Thoracic aorta (tissue), 2 donors: ENCODE data around the gene SLC46A2. TPM values are rescaled to one million over a fixed set of nuclear protein-coding genes. Genes with fewer than 3 reads are reported as not detected.

ENCODE experiments used
- ATAC-seq: fragments of 150-250 bp; one replicate; pipeline ENCODE4 v1.8.0; 2017; ENCODE audit warnings: low read depth; ENCODE audit not compliant: insufficient number of reproducible peaks, low FRiP score
- DNase-seq: peaks from one replicate; pipeline ENCODE4 v3.0.0-alpha.2; 2020; ENCODE audit warnings: low spot score
- H3K27ac ChIP-seq, 2 donors: fragments of 200-600 bp; sonication (generic); 1 replicate in 1 of 2; 2 replicates in 1 of 2; pipeline ENCODE4 v1.5.1; 2016; ENCODE audit warnings: mild to moderate bottlenecking in 2 of 2, moderate library complexity in 2 of 2
- H3K27me3 ChIP-seq: fragments of 200-600 bp; sonication (generic); replicated peaks from 2 replicates; pipeline ENCODE4 v1.6.0; 2016; ENCODE audit warnings: mild to moderate bottlenecking; ENCODE audit not compliant: insufficient read depth
- H3K36me3 ChIP-seq: fragments of 200-600 bp; sonication (generic); one replicate; pipeline ENCODE4 v1.5.1; 2016
- H3K4me1 ChIP-seq, 2 donors: fragments of 200-600 bp; sonication (generic); 1 replicate in 1 of 2; 2 replicates in 1 of 2; pipeline versions ENCODE4 v1.5.1 to v1.6.0; 2016; ENCODE audit warnings: low read depth in 2 of 2, mild to moderate bottlenecking in 1 of 2; ENCODE audit not compliant: control insufficient read depth in 1 of 2
- H3K4me3 ChIP-seq: fragments of 200-600 bp; sonication (generic); 2 replicates; pipeline ENCODE4 v1.5.1; 2016; ENCODE audit warnings: mild to moderate bottlenecking
- H3K9me3 ChIP-seq: fragments of 200-600 bp; sonication (generic); 2 replicates; pipeline ENCODE4 v1.5.1; 2016
- CTCF ChIP-seq: fragments of 200-600 bp; sonication (generic); IDR thresholded peaks from one replicate; pipeline ENCODE4 v1.5.1; 2019; ENCODE audit warnings: antibody characterized with exemption
- total RNA-seq, 2 donors: library from RNA; depleted of rRNA; stranded (reverse); fragments of >200 nt; gene quantifications; one replicate each; pipeline versions ENCODE4 v1.1.0 to v1.2.3, GENCODE V29; 2016

Gene SLC46A2
- total RNA-seq, 2 donors from 2014 or later = 2.0 to 2.7 TPM

- Histone ChIP-seq H3K4me3 (no peak overlapping the region), H3K27ac (no peak overlapping the region), H3K27me3 (no peaks in the 10 kb centered on the region), H3K9me3 (no peaks in the 10 kb centered on the region), H3K4me1 (no peaks in the 10 kb centered on the region), H3K36me3 (peaks cover 14% of the 10 kb centered on the region)
- DNase-seq (no peak), ATAC-seq (no peak)
- TF ChIP-seq CTCF = no peak
Observed at GRCh38 chr9:112866662-112867274, 23.9 kb downstream of the SLC46A2 start.

GRCh38 chr9:112864982-112865381 is 25.7 kb downstream of the SLC46A2 start:
- TF ChIP-seq CTCF = no peak
- no peak for ATAC-seq
- Histone ChIP-seq H3K4me3 (no peak overlapping the region), H3K27me3 (no peaks in the 10 kb centered on the region), H3K9me3 (no peaks in the 10 kb centered on the region), H3K36me3 (peaks cover 10% of the 10 kb centered on the region), H3K4me1 (peaks cover 0 to 4% of the 10 kb centered on the region in 2 donors), H3K27ac (no peak overlapping the region)
- DNase-seq = no peak

- no peak for ATAC-seq
- Histone ChIP-seq H3K9me3 (no peaks in the 10 kb centered on the region), H3K4me3 (no peak overlapping the region), H3K27me3 (no peaks in the 10 kb centered on the region), H3K27ac (no peak overlapping the region), H3K36me3 (peaks cover 7% of the 10 kb centered on the region), H3K4me1 (peaks cover 0 to 9% of the 10 kb centered on the region in 2 donors)
- no peak for TF ChIP-seq CTCF
- no peak for DNase-seq
Observed at GRCh38 chr9:112864403-112864802, 26.3 kb downstream of the SLC46A2 start.

- ATAC-seq (no peak), DNase-seq (no peak)
- no peak for TF ChIP-seq CTCF
- H3K9me3 ChIP-seq = no peaks in the 10 kb centered on the region
- peaks cover 0 to 9% of the 10 kb centered on the region in 2 donors for H3K4me1 ChIP-seq
- H3K27ac ChIP-seq = no peak overlapping the region
- H3K4me3 ChIP-seq = no peak overlapping the region
- H3K36me3 ChIP-seq = peaks cover 3% of the 10 kb centered on the region
- no peaks in the 10 kb centered on the region for H3K27me3 ChIP-seq
Observed at GRCh38 chr9:112863746-112864145, 26.9 kb downstream of the SLC46A2 start.

GRCh38 chr9:112863214-112863613 is 27.5 kb downstream of the SLC46A2 start:
- peak overlapping the region in 1 of 2 donors; percentile 47 for H3K27ac ChIP-seq
- DNase-seq (no peak), ATAC-seq (no peak)
- no peaks in the 10 kb centered on the region for H3K9me3 ChIP-seq
- H3K4me3 ChIP-seq = no peak overlapping the region
- no peaks in the 10 kb centered on the region for H3K27me3 ChIP-seq
- H3K36me3 ChIP-seq = peaks cover 3% of the 10 kb centered on the region
- peaks cover 0 to 9% of the 10 kb centered on the region in 2 donors for H3K4me1 ChIP-seq
- TF ChIP-seq CTCF = no peak
